NOMO-1 treated with dmso at 0.1 percent for 144 hours (cell line): ENCODE data around the gene GPC3.

Source experiments
- DNase-seq: peaks from one replicate; lab custom pipeline; 2025; ENCODE audit not compliant: unreplicated experiment; lab: John Stamatoyannopoulos, UW

GPC3 gene

DNA sequence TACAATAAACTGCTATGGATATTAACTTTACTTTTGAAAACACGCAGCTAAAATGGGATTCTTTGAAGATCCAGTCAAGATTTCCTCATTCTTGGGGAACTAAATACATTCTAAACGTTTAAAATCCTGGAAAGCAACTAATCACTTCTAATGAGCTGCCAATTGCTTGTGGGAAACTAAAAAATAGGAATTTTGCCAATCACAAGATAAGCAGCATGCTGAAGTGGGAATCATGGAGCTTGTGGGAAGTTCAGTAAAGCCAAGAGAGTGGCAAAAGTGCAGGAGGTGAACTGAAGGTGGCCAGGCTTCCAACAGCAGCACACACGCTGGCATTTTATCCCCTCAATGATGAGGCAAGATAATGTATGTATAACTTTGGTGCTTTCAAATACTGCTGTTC is 133.0 kb downstream of the GPC3 start:
- no peak for DNase-seq

GRCh38 chrX:133850399-133850798 is 135.0 kb downstream of the GPC3 start:
- DNase-seq: no peak

GRCh38 chrX:133849676-133850075 is 135.7 kb downstream of the GPC3 start:
- DNase-seq: no peak

- no peak for DNase-seq
These were observed 137.9 kb downstream of the GPC3 start for GRCh38 chrX:133847340-133847994.

DNA sequence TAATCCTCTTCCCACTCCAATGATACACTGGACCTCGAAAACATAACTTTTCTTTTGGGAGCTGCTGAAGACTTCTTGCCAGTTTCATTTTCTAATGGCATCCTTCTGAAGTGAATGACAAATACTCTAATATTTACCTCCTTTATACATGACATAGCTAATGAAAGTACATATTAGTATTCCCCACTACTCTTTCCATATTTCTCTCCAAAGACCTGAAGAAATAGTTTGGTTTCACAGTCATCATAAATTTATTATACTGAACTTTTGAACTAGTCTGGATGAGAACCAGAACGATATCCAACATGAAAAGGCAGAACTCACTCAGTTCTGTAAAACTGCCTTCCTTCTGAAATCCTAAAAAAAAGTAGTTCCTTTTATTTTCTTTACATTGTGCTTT is 139.1 kb downstream of the GPC3 start:
- no peak for DNase-seq

DNA sequence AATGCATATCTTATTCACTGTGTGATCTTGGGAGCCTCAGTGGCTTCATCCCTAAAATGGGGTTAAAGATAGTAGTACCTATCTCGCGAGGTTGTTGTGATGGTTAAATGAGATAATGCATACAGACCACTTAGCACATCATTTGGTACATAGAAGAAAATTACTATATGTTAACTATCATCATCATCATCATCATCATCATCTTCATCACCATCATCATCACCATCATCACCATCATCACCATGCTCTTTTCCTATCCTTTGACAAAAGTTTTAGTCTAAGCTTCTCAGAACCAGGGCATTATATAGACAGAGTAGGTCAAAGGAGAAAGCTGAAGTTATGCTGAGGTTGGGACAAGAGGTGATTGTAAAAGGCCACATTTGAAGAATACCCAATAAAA is 145.0 kb downstream of the GPC3 start:
- DNase-seq: no peak

GRCh38 chrX:133838761-133839676 is 146.4 kb downstream of the GPC3 start:
- no peak for DNase-seq

GRCh38 chrX:133837091-133837490 is 148.3 kb downstream of the GPC3 start:
- DNase-seq: no peak

DNA sequence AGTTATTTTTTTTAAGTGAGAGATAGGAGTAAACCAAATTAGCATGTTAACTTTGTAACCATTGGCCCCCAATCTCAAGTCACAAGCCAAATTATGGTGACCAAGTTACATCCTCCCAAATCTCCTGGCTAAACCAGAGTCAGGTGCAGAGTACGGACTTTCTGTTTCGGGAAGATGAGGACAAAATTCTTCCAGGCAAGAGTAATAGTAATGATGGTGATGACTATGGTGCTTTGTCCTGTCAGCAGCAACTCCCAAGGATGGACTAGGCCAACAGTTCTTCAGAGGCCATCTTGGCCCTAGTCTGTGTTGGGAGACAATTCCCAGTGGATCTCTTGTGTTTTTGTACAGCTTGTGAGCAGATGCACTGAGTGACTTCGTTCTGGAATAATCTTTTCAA is 148.8 kb downstream of the GPC3 start:
- no peak for DNase-seq

DNA sequence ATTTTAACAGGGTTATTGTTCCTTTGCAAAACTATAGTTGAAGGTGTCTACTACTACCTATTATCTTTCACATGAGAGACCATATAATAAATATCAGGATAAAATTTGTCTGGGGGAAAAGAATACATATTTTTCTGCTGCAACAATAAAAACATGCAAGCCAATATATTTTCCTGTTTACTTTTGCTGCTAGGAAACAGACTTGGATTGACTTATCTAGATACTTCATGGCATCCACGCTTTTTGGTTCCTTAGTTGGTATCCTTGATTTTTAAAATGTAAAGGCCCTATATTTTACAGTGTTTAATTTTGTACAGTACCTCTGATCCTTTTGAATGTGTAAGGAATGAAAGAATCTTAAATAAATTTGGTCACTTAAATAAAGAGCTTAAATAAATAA is 150.6 kb downstream of the GPC3 start:
- no peak for DNase-seq

- DNase-seq: no peak
These were observed 165.8 kb downstream of the GPC3 start for GRCh38 chrX:133819546-133819945.

DNA sequence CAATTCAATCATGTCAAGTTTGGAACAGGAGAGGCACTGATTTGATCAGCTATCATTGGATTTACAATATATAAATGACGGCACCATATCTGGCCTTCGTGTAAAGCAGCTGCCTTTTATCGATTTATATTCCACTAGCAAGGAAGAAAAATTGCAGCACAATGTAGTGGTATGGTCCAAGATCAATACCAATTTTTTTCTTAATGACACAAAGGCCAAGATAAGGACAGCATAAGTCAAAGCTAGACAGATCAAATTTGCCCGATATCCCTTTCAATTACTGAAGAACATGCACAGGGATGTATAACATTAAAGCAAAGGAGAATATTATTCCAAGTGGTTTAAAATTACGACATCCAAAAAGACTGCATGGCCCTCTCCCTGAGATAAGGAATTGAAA is 167.4 kb downstream of the GPC3 start:
- DNase-seq: no peak

DNA sequence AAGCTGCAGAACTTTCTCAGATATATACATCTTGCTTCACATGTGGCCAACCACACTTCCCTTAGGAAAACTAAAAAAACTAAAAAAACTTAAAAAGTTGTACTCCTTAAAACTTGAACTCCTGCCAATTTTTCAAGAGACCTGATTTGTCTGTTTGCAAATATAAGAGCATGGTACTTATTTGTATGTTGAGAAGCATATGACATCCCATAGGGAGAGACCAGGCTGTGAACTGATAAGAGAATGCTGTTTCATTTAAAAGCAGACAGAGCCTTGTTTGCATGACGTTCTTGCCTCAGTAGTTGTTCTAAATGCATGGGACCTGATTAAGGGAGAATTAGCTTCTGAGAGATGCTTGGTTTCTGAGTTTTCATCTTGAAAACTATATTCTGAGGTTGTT is 169.9 kb downstream of the GPC3 start:
- no peak for DNase-seq

GRCh38 chrX:133813971-133814370 is 171.4 kb downstream of the GPC3 start:
- no peak for DNase-seq

DNA sequence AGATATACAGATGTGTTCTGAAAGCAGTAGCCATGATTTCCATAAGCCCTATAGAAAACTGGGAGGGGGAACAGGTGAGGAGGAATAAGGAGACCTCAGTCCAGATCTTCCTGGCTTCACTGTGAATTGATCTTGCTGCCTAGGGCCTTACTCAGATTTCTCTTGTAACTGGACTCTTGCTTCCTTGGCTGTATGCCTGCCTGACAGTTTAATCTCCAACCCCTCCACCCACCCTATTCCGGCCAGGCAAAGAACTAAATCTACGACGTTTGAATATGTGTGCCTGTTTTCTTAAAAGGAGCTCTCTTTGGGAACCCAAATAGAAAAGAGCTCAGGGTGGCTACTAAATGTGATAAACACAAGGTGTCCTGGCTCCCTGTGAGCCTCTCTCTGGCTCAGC is 173.0 kb downstream of the GPC3 start:
- no peak for DNase-seq

DNA sequence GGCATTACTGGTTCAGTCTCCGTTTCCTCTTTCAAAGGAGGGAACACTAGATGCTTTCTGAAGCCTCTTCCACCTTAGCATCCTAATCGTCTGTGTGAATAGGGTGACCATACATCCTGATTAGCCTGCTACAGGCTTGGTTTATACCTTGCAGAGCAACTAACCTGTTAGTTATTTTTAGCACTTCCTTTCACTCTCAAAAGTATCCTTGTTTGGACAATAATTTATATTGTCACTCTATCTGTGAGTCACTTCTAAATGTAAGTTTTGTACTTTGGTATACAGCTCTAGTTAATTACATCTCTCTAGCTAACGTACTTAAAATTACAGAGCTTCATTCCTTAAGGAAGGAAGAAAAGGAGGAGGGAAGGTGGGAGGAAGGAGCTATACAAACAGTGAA is 174.5 kb downstream of the GPC3 start:
- no peak for DNase-seq

DNA sequence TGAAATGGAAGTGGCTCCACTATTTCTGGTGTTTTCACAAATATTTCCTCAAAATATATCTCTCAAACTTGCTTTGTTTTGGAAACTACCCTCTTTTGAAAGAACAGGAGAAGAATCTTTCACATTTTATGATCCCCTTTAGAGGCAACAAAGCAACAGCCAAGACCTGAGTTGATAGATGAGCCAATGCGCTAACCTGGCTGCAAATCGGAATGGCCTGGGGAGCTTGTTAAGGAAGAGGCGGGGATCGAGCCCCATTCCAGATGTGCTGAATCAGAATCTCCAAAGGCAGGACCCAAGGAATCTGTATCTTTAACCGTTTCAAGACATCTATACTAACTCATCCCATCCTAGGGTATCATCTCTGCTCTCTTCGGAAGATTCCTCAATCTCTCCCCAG is 181.3 kb downstream of the GPC3 start:
- no peak for DNase-seq

GRCh38 chrX:133796282-133796681 is 189.1 kb downstream of the GPC3 start:
- DNase-seq: no peak

- DNase-seq: no peak
These were observed 191.3 kb downstream of the GPC3 start for GRCh38 chrX:133794126-133794525.

- DNase-seq: no peak
These were observed 191.8 kb downstream of the GPC3 start for GRCh38 chrX:133793626-133794025.

DNA sequence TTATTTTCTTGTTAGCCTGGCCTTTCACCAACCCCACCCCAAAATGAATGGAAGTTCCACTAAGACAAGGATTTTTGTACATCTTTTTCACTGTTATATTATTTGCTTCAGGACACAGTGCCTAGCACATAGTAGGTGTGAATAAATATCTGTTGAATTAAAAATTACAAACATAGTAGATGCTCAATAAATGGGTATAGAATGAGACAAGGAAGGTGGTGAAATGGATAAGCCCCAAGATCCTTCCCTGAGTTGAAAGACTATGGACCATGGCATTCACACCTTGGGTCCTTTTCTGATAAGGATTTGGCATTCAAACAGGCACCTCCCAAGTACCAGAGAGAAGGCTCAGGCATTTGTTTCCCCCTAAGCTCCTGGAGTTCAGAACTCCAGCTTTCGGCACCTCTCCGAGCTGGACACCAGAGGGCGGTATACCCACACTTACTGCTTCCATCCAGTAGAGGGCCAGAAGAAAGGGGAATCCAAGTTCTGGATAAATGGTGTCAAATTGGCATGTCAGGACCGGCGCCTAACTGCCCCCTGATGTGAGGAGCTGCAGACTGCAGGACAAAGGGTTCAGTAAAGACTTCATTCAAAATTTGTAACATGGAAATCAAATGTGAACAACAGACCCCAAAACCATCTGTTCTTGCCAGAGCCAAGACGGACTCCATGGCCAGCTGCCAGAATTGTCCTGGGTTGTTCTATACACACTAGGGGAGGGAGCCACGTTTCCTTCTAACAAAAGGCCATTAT is 193.0 kb downstream of the GPC3 start:
- DNase-seq: no peak

DNA sequence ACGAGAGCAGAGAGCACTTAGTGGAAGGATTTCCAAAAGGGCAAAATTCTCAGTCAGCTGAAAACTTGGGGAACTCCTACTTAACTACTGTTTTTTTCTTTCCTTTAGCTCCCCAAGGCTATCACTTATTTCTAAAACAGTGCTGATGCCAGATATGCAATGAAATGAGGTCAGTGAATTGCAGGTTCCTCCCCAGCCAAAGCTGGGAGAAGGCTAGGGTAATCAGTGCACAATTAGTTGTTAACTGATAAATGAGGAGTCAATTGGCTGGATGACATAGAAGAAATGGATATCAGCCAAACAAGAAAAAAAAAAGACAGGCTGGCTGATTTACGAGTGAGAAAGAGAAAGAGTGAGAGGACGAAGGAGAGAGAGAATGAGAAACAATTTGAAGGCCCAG is 195.6 kb downstream of the GPC3 start:
- no peak for DNase-seq
